ENCODE measurements around the gene RHCE.
"Not testable (repeated sequence)": the region's sequence is repeated elsewhere in the genome, so short reads cannot be mapped to it uniquely, and the experiment has no call there.

GRCh38 chr1:25329336-25329735 is 91.3 kb downstream of the RHCE start:
- not testable (repeated sequence) for TF ChIP-seq CTCF, POLR2A (IDR thresholded peaks at IDR 0.05)
